IMR-90 (cell line): ENCODE results near the gene OR10A2. TPM values are rescaled to one million over a fixed set of nuclear protein-coding genes. Genes with fewer than 3 reads are reported as not detected.

Experiments used
- ATAC-seq: fragments of 200-7000 bp; cut with Tn5 transposase; 2 replicates; pipeline ENCODE4 v1.9.1; 2020; ENCODE audit warnings: low read depth, mild to moderate bottlenecking, moderate library complexity
- BruUV-seq: library from RNA; stranded (reverse); fragments of 400-500 nt; replicated peaks from 2 replicates; lab custom pipeline; 2021; lab: Mats Ljungman, UMichigan
- CTCF ChIA-PET: fragments of 300-600 bp; formaldehyde crosslinking; extraction: SDS; loops from one replicate; lab custom pipeline; 2021; ENCODE audit warnings: antibody characterized with exemption; lab: Yijun Ruan, JAX
- POLR2A ChIA-PET: fragments of 300-600 bp; sonication (Branson Sonifier 250); formaldehyde crosslinking; loops from one replicate; lab custom pipeline; 2022; ENCODE audit warnings: antibody characterized with exemption; ENCODE audit not compliant: unreplicated experiment; lab: Charles Lee
- DNase-seq: peaks from one replicate; pipeline ENCODE4 v3.0.0; 2013
- H2AFZ ChIP-seq: replicated peaks from 2 replicates; pipeline ENCODE3; 2013; ENCODE audit warnings: low read length, mild to moderate bottlenecking; ENCODE audit not compliant: poor library complexity
- H2AK5ac ChIP-seq: 2 replicates; pipeline ENCODE4 v1.6.1; 2013; ENCODE audit warnings: low read depth, low read length, inconsistent platforms
- H2AK9ac ChIP-seq: replicated peaks from 2 replicates; pipeline ENCODE3; 2013; ENCODE audit warnings: mild to moderate bottlenecking, low read depth, low read length, moderate library complexity; ENCODE audit not compliant: poor library complexity
- H2BK120ac ChIP-seq: 2 replicates; pipeline ENCODE4 v1.6.1; 2013; ENCODE audit warnings: low read depth, low read length, inconsistent platforms
- H2BK15ac ChIP-seq: 3 replicates; pipeline ENCODE4 v1.6.1; 2013; ENCODE audit warnings: low read depth, low read length, inconsistent platforms
- H2BK20ac ChIP-seq: 2 replicates; pipeline ENCODE4 v1.6.1; 2013; ENCODE audit warnings: low read depth, mild to moderate bottlenecking, inconsistent platforms, low read length, moderate library complexity
- H2BK5ac ChIP-seq: 2 replicates; pipeline ENCODE4 v1.6.1; 2013; ENCODE audit warnings: mild to moderate bottlenecking, low read depth, low read length, inconsistent platforms; ENCODE audit not compliant: poor library complexity, severe bottlenecking
- H3K14ac ChIP-seq: replicated peaks from 2 replicates; pipeline ENCODE4 v1.6.1; 2013; ENCODE audit warnings: low read depth, low read length, inconsistent platforms
- H3K18ac ChIP-seq: 2 replicates; pipeline ENCODE4 v1.6.1; 2013; ENCODE audit warnings: low read depth, low read length, control low read depth
- H3K23ac ChIP-seq: 2 replicates; pipeline ENCODE4 v1.6.1; 2013; ENCODE audit warnings: low read depth, low read length, inconsistent platforms
- H3K27ac ChIP-seq: 2 replicates; pipeline ENCODE4 v1.5.1; 2013; ENCODE audit warnings: mild to moderate bottlenecking, control low read depth, low read length; ENCODE audit not compliant: insufficient read depth
- H3K27me3 ChIP-seq: 2 replicates; pipeline ENCODE4 v1.6.1; 2013; ENCODE audit warnings: low read length; ENCODE audit not compliant: control insufficient read depth, insufficient read depth
- H3K36me3 ChIP-seq: 2 replicates; pipeline ENCODE4 v1.6.1; 2013; ENCODE audit warnings: low read length, mixed read lengths; ENCODE audit not compliant: control insufficient read depth, insufficient read depth
- H3K4ac ChIP-seq: 2 replicates; pipeline ENCODE4 v1.6.1; 2013; ENCODE audit warnings: low read depth, low read length, inconsistent platforms
- H3K4me1 ChIP-seq: 2 replicates; pipeline ENCODE4 v1.6.1; 2013; ENCODE audit warnings: low read length, mixed read lengths; ENCODE audit not compliant: control insufficient read depth, insufficient read depth
- H3K4me2 ChIP-seq: 2 replicates; pipeline ENCODE4 v1.6.1; 2013; ENCODE audit warnings: low read depth, mild to moderate bottlenecking, control low read depth, low read length, moderate library complexity
- H3K4me3 ChIP-seq: 2 replicates; pipeline ENCODE4 v1.5.1; 2013; ENCODE audit warnings: low read depth, mild to moderate bottlenecking, control low read depth, low read length, moderate library complexity; ENCODE audit not compliant: insufficient read depth
- H3K56ac ChIP-seq: 2 replicates; pipeline ENCODE4 v1.6.1; 2013; ENCODE audit warnings: low read length, inconsistent platforms; ENCODE audit not compliant: insufficient read depth; ENCODE audit errors: extremely low read depth
- H3K79me1 ChIP-seq, 2 experiments: 2 replicates each; pipeline ENCODE4 v1.6.1; 2013; ENCODE audit warnings: low read length in 2 of 2, inconsistent platforms in 1 of 2, low read depth in 1 of 2
- H3K9ac ChIP-seq: 2 replicates; pipeline ENCODE4 v1.6.1; 2013; ENCODE audit warnings: low read depth, low read length, control low read depth
- H3K9me1 ChIP-seq: 2 replicates; pipeline ENCODE4 v1.6.1; 2013; ENCODE audit warnings: low read length, inconsistent platforms; ENCODE audit not compliant: insufficient read depth
- H3K9me3 ChIP-seq: 2 replicates; pipeline ENCODE4 v1.6.1; 2013; ENCODE audit warnings: low read length; ENCODE audit not compliant: control insufficient read depth, insufficient read depth
- H4K20me1 ChIP-seq: 2 replicates; pipeline ENCODE4 v1.6.1; 2013; ENCODE audit warnings: low read length, inconsistent platforms; ENCODE audit not compliant: insufficient read depth
- H4K5ac ChIP-seq: 2 replicates; pipeline ENCODE4 v1.6.1; 2013; ENCODE audit warnings: mild to moderate bottlenecking, low read depth, low read length, control low read depth
- H4K8ac ChIP-seq, 2 experiments: 2 replicates each; pipeline ENCODE4 v1.6.1; 2013; ENCODE audit warnings: low read depth in 2 of 2, low read length in 2 of 2, control low read depth in 1 of 2, inconsistent platforms in 1 of 2
- H4K91ac ChIP-seq: 2 replicates; pipeline ENCODE4 v1.6.1; 2013; ENCODE audit warnings: low read depth, low read length, inconsistent platforms; ENCODE audit not compliant: insufficient read depth
- BHLHE40 ChIP-seq: fragments of 150-350 bp; IDR thresholded peaks from 2 replicates; pipeline ENCODE4 v1.6.1; 2016; ENCODE audit warnings: mild to moderate bottlenecking, low read depth, low read length
- CEBPB ChIP-seq: IDR thresholded peaks from 2 replicates; pipeline ENCODE4 v1.6.1; 2012; ENCODE audit warnings: low read depth, low read length, improper control_type of control experiment
- CHD1 ChIP-seq: IDR thresholded peaks from 2 replicates; pipeline ENCODE4 v1.6.1; 2012; ENCODE audit warnings: low read depth, low read length, improper control_type of control experiment
- FOS ChIP-seq: fragments of 150-350 bp; IDR thresholded peaks from 2 replicates; pipeline ENCODE4 v1.6.1; 2016; ENCODE audit warnings: low read depth, low read length
- MAFK ChIP-seq: IDR thresholded peaks from 2 replicates; pipeline ENCODE4 v1.6.1; 2012; ENCODE audit warnings: low read depth, low read length, improper control_type of control experiment
- MAZ ChIP-seq: IDR thresholded peaks from 2 replicates; pipeline ENCODE4 v1.6.1; 2012; ENCODE audit warnings: low read depth, mild to moderate bottlenecking, low read length, improper control_type of control experiment, moderate library complexity, borderline replicate concordance
- MXI1 ChIP-seq: IDR thresholded peaks from 2 replicates; pipeline ENCODE4 v1.6.1; 2012; ENCODE audit warnings: low read depth, mild to moderate bottlenecking, low read length, moderate library complexity, borderline replicate concordance
- NFE2L2 ChIP-seq: fragments of 150-350 bp; IDR thresholded peaks from 2 replicates; pipeline ENCODE4 v1.6.1; 2016; ENCODE audit warnings: low read depth, mild to moderate bottlenecking, low read length
- RAD21 ChIP-seq: IDR thresholded peaks from 2 replicates; pipeline ENCODE4 v1.6.1; 2012; ENCODE audit warnings: low read length, improper control_type of control experiment
- RCOR1 ChIP-seq: IDR thresholded peaks from 2 replicates; pipeline ENCODE4 v1.6.1; 2012; ENCODE audit warnings: mild to moderate bottlenecking, low read length, improper control_type of control experiment; ENCODE audit not compliant: insufficient replicate concordance
- RFX5 ChIP-seq: IDR thresholded peaks from 2 replicates; pipeline ENCODE4 v1.8.0; 2012; ENCODE audit warnings: low read depth, mild to moderate bottlenecking, low read length, moderate library complexity
- SMC3 ChIP-seq: fragments of 150-350 bp; IDR thresholded peaks from 2 replicates; pipeline ENCODE4 v1.6.1; 2016; ENCODE audit warnings: low read depth, mild to moderate bottlenecking, antibody characterized with exemption, low read length, moderate library complexity
- WGBS, 2 experiments: methylation state at CpG; one replicate each; pipeline versions ENCODE4 v1.1.5 to v1.1.7; 2013; ENCODE audit warnings: missing lambda C conversion rate in 2 of 2; ENCODE audit not compliant: insufficient read length in 1 of 2; ENCODE audit errors: extremely low coverage in 2 of 2; 5-methylcytosine and 5-hydroxymethylcytosine counted together
- dilution Hi-C: fragments of 300-500 bp; cut with HindIII; formaldehyde crosslinking; loops from one replicate; pipeline ENCODE4 v1.14.3; 2018; ENCODE audit warnings: low sequenced_read_pairs; ENCODE audit not compliant: unreplicated experiment
- in situ Hi-C: fragments of 300-500 bp; cut with MboI; formaldehyde crosslinking; loops from 3 replicates; pipeline ENCODE4 v1.14.3; 2019; ENCODE audit warnings: low sequenced_read_pairs, inconsistent platforms, mixed read lengths
- intact Hi-C: fragments of 100-400 bp; cut with micrococcal nuclease; formaldehyde crosslinking; loops from 2 replicates; pipeline ENCODE4 v1.10.0; 2022
- polyA plus RNA-seq, 3 experiments: library from polyadenylated mRNA; depleted of rRNA; stranded (reverse); fragments of >200 nt; gene quantifications; 2 replicates each; pipeline ENCODE4 v1.2.3, GENCODE V29; 2012; ENCODE audit warnings: low replicate concordance in 1 of 3
- total RNA-seq: library from RNA; depleted of rRNA; stranded (reverse); fragments of >200 nt; gene quantifications from 2 replicates; pipeline ENCODE4 v1.2.3, GENCODE V29; 2012
- TF ChIP-seq, protein P1 (sequence below): conservative IDR thresholded peaks from 2 replicates; pipeline ENCODE4 v1.5.1; 2012; ENCODE audit warnings: mild to moderate bottlenecking, low read depth, low read length, improper control_type of control experiment
- TF ChIP-seq, protein P2 (sequence below): fragments of 150-350 bp; IDR thresholded peaks from 2 replicates; pipeline ENCODE4 v1.6.1; 2017; ENCODE audit warnings: mild to moderate bottlenecking, antibody characterized with exemption, low read length, low read depth
- TF ChIP-seq, protein P3 (sequence below): fragments of 150-350 bp; IDR thresholded peaks from 2 replicates; pipeline ENCODE4 v1.6.1; 2016; ENCODE audit warnings: low read depth, mild to moderate bottlenecking, low read length, moderate library complexity, borderline replicate concordance

The OR10A2 gene
- total and polyA plus RNA-seq, 2 of the 4 experiments (the other 2 are of a cell fraction): not detected

DNA sequence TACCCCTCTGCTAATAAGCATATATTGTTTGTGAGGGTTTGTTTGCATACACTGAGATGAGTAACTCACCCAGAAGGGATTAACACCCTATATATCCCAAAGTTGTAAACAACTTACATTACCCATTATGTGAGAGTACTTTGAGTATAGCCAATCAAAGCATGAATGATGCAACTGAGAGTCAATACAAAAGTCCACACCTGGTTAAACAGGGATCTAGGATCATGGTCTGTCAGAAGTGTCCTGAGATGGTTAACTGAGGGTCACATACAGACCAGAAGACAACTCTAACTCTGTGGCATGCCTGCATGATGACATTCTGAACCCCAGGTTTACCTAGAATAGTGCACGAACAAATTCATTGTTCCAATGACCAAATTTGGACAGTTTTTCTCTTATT, 34.8 kb upstream of the OR10A2 start:
- BruUV-seq: no TSS peak
- Histone ChIP-seq H3K18ac (no peak overlapping the region), H3K9ac (no peak overlapping the region), H3K27me3 (no peaks in the 10 kb centered on the region), H4K8ac (no peak overlapping the region), H3K56ac (no peak overlapping the region), H2BK15ac (no peak overlapping the region), H3K4ac (no peak overlapping the region), H3K4me3 (no peak overlapping the region), H4K20me1 (no peaks in the 10 kb centered on the region), H3K27ac (no peak overlapping the region), H2AK9ac (no peak overlapping the region), H3K9me3 (no peaks in the 10 kb centered on the region), H3K36me3 (no peaks in the 10 kb centered on the region), H3K79me1 (no peaks in the 10 kb centered on the region), H2AK5ac (no peak overlapping the region), H4K5ac (no peak overlapping the region), H2BK5ac (no peak overlapping the region), H2BK120ac (no peak overlapping the region), H3K23ac (no peak overlapping the region), H2BK20ac (no peak overlapping the region), H4K91ac (no peak overlapping the region), H3K14ac (no peak overlapping the region), H3K4me1 (no peaks in the 10 kb centered on the region), H2AFZ (no peak overlapping the region), H3K4me2 (no peak overlapping the region), H3K9me1 (no peaks in the 10 kb centered on the region)
- no peak for ATAC-seq
- WGBS, 2 experiments: no CpG with 5 or more reads among the region's 1 CpG
- TF ChIP-seq MXI1: no peak
- TF ChIP-seq RCOR1: no peak
- TF ChIP-seq, protein P1, sequence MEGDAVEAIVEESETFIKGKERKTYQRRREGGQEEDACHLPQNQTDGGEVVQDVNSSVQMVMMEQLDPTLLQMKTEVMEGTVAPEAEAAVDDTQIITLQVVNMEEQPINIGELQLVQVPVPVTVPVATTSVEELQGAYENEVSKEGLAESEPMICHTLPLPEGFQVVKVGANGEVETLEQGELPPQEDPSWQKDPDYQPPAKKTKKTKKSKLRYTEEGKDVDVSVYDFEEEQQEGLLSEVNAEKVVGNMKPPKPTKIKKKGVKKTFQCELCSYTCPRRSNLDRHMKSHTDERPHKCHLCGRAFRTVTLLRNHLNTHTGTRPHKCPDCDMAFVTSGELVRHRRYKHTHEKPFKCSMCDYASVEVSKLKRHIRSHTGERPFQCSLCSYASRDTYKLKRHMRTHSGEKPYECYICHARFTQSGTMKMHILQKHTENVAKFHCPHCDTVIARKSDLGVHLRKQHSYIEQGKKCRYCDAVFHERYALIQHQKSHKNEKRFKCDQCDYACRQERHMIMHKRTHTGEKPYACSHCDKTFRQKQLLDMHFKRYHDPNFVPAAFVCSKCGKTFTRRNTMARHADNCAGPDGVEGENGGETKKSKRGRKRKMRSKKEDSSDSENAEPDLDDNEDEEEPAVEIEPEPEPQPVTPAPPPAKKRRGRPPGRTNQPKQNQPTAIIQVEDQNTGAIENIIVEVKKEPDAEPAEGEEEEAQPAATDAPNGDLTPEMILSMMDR: no peak
- no peak for TF ChIP-seq NFE2L2
- no peak for TF ChIP-seq RAD21
- no peak for TF ChIP-seq FOS
- TF ChIP-seq RFX5: no peak
- no peak for TF ChIP-seq CHD1
- no peak for TF ChIP-seq MAFK
- no peak for TF ChIP-seq BHLHE40
- TF ChIP-seq, protein P2, sequence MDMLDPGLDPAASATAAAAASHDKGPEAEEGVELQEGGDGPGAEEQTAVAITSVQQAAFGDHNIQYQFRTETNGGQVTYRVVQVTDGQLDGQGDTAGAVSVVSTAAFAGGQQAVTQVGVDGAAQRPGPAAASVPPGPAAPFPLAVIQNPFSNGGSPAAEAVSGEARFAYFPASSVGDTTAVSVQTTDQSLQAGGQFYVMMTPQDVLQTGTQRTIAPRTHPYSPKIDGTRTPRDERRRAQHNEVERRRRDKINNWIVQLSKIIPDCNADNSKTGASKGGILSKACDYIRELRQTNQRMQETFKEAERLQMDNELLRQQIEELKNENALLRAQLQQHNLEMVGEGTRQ: no peak
- TF ChIP-seq CEBPB: no peak
- TF ChIP-seq, protein P3, sequence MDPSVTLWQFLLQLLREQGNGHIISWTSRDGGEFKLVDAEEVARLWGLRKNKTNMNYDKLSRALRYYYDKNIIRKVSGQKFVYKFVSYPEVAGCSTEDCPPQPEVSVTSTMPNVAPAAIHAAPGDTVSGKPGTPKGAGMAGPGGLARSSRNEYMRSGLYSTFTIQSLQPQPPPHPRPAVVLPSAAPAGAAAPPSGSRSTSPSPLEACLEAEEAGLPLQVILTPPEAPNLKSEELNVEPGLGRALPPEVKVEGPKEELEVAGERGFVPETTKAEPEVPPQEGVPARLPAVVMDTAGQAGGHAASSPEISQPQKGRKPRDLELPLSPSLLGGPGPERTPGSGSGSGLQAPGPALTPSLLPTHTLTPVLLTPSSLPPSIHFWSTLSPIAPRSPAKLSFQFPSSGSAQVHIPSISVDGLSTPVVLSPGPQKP: no peak
- TF ChIP-seq SMC3: no peak
- TF ChIP-seq MAZ: no peak
- POLR2A ChIA-PET: no interaction called here
- dilution Hi-C loops (no loop called here), in situ Hi-C loops (no loop called here), intact Hi-C loops (no loop called here)
- no peak for DNase-seq
- CTCF ChIA-PET: no interaction called here
